ENCODE data around the gene EEFSEC. TPM values are rescaled to one million over a fixed set of nuclear protein-coding genes. Genes with fewer than 3 reads are reported as not detected.

Gene EEFSEC
- total and polyA plus RNA-seq, 8 donors = 5.9 to 9.8 (median 7.4) TPM

GRCh38 chr3:128173200-128173599, 19.9 kb downstream of the EEFSEC start:
- H3K27ac ChIP-seq = no peak overlapping the region
- H3K9me3 ChIP-seq = no peaks in the 10 kb centered on the region
- no peak for DNase-seq
- no peaks in the 10 kb centered on the region for H3K36me3 ChIP-seq
- intact Hi-C loops (cut with DNase I) = no loop called here
- no peaks in the 10 kb centered on the region for H3K27me3 ChIP-seq
- FAIRE-seq = no peak
- no peak overlapping the region for H3K4me3 ChIP-seq
- no peak for ATAC-seq
- no peaks in the 10 kb centered on the region for H3K4me1 ChIP-seq
- 85 to 87% methylated on average over 8 of the region's 8 CpGs for whole genome bisulfite sequencing, 2 donors
- TF ChIP-seq CTCF (IDR thresholded peaks at IDR 0.05) = no peak

DNA sequence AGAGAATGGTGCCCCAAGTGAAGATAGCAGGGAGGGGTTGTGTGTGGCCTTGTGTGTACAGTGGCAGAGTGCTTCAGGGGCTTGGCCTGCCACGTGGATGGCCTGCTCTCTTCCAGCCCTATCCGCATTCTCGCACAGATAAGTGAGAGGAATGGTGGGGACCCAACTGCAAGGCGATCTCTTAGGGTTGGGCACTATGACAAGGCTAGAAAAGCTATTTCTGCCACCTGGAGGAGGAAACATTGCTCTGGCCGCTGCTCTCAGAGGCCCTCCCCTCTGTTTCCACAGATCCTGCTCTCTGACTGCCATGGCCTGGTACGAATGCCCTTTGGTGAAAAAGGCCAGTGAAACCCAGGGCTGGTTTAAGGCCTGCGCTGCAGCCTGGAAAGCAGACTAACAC, 20.6 kb downstream of the EEFSEC start:
- Histone ChIP-seq H3K27ac (no peak overlapping the region), H3K27me3 (no peaks in the 10 kb centered on the region), H3K36me3 (no peaks in the 10 kb centered on the region), H3K9me3 (no peaks in the 10 kb centered on the region), H3K4me1 (no peaks in the 10 kb centered on the region), H3K4me3 (no peak overlapping the region)
- 83 to 85% methylated on average over 7 of the region's 7 CpGs for WGBS, 2 donors
- no peak for TF ChIP-seq CTCF (IDR thresholded peaks at IDR 0.05)
- ATAC-seq (no peak), FAIRE-seq (no peak), DNase-seq (no peak)
- intact Hi-C loops (cut with DNase I) = no loop called here

- no peak overlapping the region for H3K4me3 ChIP-seq
- no peaks in the 10 kb centered on the region for H3K9me3 ChIP-seq
- H3K27me3 ChIP-seq = no peaks in the 10 kb centered on the region
- intact Hi-C loops (cut with DNase I) = no loop called here
- DNase-seq (no peak), FAIRE-seq (no peak), ATAC-seq (no peak)
- H3K27ac ChIP-seq = no peak overlapping the region
- H3K4me1 ChIP-seq = no peaks in the 10 kb centered on the region
- no peaks in the 10 kb centered on the region for H3K36me3 ChIP-seq
- WGBS, 2 donors = 90 to 91% methylated on average over 9 of the region's 9 CpGs
- no peak for TF ChIP-seq CTCF (IDR thresholded peaks at IDR 0.05)
Measured at GRCh38 chr3:128174675-128175590, 21.7 kb downstream of the EEFSEC start.

DNA sequence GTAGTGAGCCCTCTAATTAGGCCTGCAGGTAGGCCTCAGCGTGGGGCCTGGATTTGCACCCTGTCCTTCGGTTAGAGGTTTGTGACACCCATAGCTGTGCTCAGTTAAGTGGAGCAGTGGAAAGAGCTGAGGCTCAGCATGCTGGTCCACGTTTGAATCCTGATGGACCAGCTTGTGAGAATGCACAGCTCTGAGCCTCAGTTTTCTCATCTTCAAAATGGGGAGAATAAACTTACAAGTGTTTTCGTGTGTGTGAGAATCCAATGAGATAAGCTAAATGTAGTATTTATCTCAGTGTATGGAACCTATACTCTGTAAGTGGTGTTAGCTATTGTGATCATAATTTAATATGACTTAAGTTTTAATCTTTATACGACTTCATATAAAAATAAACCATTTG, 22.5 kb downstream of the EEFSEC start:
- ATAC-seq = no peak
- H3K36me3 ChIP-seq = no peaks in the 10 kb centered on the region
- WGBS, 2 donors = 86 to 94% methylated on average over 5 of the region's 5 CpGs
- H3K27me3 ChIP-seq = no peaks in the 10 kb centered on the region
- H3K4me1 ChIP-seq = no peaks in the 10 kb centered on the region
- H3K9me3 ChIP-seq = no peaks in the 10 kb centered on the region
- no peak for DNase-seq
- TF ChIP-seq CTCF (IDR thresholded peaks at IDR 0.05) = no peak
- no peak overlapping the region for H3K27ac ChIP-seq
- no peak overlapping the region for H3K4me3 ChIP-seq
- no peak for FAIRE-seq
- intact Hi-C loops (cut with DNase I) = no loop called here

DNA sequence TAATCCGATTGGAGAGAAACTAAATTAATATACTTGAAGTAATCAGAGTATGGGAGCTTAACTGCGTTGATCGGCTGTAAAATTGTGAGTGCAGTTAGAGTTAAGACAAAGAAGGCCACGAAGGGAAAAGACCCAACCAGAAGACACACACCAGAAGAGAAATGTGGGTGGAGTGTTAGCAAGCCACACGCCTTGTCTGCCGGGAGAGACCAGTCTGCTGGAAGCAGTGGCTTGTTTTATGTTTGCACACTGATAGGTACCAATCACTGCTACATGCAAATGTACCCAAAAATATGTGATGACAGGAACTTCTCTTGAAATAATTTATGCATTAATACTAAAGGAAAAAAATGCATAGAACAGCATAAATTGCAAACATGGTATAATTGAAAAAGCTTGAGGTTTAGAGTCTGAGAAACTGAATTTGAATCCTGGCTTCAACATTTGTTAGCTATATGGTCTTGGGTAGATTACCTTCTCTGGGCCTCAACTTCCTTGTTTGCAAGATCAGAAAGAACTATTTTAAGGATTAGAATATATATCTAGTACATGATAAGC, 23.1 kb downstream of the EEFSEC start:
- no peaks in the 10 kb centered on the region for H3K27me3 ChIP-seq
- TF ChIP-seq CTCF (IDR thresholded peaks at IDR 0.05) = no peak
- H3K4me1 ChIP-seq = no peaks in the 10 kb centered on the region
- no peak overlapping the region for H3K27ac ChIP-seq
- 71 to 77% methylated on average over 6 of the region's 6 CpGs for WGBS, 2 donors
- no peak overlapping the region for H3K4me3 ChIP-seq
- FAIRE-seq = no peak
- H3K9me3 ChIP-seq = no peaks in the 10 kb centered on the region
- no peak for ATAC-seq
- H3K36me3 ChIP-seq = no peaks in the 10 kb centered on the region
- DNase-seq = no peak
- intact Hi-C loops (cut with DNase I) = no loop called here

All from pancreas (tissue), 10 donors.